ENCODE measurements around the gene SLC6A8.

Gene SLC6A8

DNA sequence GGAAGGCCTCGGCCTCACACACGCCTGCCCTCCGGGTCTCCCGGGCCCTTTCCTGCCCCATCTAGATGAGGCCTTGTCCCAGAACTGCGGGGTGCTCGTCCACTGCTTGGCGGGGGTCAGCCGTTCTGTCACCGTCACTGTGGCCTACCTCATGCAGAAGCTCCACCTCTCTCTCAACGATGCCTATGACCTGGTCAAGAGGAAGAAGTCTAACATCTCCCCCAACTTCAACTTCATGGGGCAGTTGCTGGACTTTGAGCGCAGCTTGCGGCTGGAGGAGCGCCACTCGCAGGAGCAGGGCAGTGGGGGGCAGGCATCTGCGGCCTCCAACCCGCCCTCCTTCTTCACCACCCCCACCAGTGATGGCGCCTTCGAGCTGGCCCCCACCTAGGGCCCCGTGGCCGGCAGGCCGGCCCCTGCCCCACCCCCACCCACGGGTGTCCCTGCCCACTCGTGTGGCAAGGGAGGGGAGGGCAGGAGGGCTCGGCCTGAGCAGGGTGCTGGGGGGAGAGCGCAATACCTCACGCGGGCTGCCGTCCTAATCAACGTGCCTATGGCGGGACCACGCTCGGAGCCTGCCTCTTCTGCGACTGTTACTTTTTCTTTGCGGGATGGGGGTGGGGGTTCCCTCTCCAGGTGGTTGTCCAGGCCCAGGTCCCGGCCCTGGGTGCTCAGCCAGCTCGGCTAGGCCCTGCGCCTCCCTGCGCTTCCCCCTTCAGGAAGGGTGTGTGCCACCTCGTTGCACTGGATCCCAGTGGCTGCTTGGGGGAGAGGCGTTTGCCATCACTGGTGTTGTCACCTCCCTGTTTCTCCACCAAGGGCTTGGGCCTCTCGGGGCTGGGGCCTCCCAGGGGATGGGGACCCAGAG is 37.6 kb upstream of the SLC6A8 start:
- TF ChIP-seq, protein P1, sequence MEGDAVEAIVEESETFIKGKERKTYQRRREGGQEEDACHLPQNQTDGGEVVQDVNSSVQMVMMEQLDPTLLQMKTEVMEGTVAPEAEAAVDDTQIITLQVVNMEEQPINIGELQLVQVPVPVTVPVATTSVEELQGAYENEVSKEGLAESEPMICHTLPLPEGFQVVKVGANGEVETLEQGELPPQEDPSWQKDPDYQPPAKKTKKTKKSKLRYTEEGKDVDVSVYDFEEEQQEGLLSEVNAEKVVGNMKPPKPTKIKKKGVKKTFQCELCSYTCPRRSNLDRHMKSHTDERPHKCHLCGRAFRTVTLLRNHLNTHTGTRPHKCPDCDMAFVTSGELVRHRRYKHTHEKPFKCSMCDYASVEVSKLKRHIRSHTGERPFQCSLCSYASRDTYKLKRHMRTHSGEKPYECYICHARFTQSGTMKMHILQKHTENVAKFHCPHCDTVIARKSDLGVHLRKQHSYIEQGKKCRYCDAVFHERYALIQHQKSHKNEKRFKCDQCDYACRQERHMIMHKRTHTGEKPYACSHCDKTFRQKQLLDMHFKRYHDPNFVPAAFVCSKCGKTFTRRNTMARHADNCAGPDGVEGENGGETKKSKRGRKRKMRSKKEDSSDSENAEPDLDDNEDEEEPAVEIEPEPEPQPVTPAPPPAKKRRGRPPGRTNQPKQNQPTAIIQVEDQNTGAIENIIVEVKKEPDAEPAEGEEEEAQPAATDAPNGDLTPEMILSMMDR (conservative IDR thresholded peaks at IDR 0.05; ENCODE audit: low read length): no peak
- H3K4me3 ChIP-seq (ENCODE audit: low read length): no peak overlapping the region
- no peak for DNase-seq (ENCODE audit: low read depth)

DNA sequence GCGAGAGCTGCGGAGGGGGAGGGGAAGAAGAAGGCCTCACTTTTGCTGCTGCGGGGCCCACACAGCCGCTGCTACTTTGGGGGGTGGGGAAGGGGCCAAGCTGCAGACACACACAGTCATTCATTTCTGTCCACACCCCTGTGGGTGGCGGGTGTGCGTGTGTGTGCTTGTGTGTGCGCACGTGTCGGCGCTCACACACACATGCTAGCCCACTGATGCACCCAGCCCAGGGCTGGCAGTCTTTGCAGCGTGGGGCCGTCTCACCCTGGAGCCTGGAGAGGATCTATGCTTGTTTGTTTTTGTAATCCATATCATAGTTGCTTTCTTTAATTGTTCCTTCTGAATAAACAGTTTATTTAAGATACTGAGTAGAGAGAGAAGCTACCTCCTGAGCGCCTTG is 36.8 kb upstream of the SLC6A8 start:
- DNase-seq (ENCODE audit: low read depth): no peak
- TF ChIP-seq, protein P1 (conservative IDR thresholded peaks at IDR 0.05; ENCODE audit: low read length): no peak

DNA sequence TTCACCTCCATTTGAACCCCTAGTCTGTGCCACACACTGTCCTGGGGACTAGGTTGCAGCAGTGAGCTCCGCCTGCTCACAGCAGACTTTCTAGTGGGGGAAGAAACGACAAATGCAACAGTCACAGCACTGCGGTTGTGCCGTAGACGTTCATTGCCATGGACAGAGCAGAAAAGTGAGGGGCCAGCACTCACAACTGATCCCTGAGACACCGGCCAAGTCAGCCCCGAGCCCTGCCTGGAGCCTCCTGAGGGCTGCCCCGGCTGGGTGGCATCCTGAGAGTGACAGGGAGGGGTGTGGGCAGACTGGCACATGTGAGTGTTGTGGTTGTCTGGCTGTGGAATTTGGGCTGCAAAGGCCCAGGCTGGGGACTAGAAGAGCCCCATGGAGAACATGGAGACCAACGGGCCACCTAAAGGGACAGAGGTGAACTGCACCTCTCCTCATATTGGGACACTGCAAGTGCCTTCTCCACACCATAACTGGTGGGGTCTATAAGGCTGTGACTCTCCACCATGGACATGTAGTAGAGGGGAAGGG is 36.1 kb upstream of the SLC6A8 start:
- H3K4me3 ChIP-seq (ENCODE audit: low read length): no peak overlapping the region
- TF ChIP-seq, protein P1 (conservative IDR thresholded peaks at IDR 0.05; ENCODE audit: low read length): peak; percentile 32; the same call in 1 of the 2 replicates
- no peak for DNase-seq (ENCODE audit: low read depth)

More for the DNA sequence above, 36.8 kb upstream of the SLC6A8 start:
- H3K4me3 ChIP-seq (ENCODE audit: low read length): no peak overlapping the region

DNA sequence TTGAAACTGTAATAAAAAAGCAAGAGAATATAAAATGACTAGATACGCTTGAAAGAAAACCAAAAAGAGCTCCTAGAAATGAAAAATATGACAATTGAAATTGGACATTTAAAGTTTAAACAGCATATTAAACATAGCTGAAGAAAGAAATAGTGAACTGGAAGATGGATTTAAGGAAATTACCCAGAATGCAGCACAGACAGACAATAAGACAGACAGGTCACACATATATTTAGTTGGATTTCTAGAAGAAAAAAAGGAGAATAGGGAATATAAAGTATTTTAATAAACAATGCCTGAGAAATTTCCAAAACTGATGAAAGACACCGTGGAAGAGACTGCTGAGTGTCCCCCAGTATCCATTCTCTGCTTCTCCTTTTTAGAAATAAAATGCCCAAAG is 34.2 kb upstream of the SLC6A8 start:
- no peak overlapping the region for H3K4me3 ChIP-seq (ENCODE audit: low read length)
- TF ChIP-seq, protein P1 (conservative IDR thresholded peaks at IDR 0.05; ENCODE audit: low read length): no peak
- no peak for DNase-seq (ENCODE audit: low read depth)

DNA sequence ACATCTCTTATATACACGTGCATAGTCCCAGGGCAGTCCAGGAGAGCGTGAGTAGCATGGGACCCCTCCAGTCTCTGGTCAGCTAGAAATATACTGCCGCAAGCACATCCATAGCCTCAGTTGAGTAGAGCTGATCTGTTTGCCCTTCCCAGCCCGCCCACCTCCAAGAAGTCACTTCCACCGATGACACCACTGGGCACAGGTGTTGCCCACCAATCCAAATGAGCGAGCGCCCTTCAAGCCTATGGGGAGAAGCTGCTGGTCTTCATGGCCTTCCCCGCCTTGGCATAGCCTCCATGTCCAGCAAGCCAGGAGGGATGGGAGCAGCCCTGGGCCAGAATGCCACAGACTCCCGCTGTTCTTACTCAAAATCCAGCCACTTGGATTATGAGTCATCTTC is 30.6 kb upstream of the SLC6A8 start:
- no peak overlapping the region for H3K4me3 ChIP-seq (ENCODE audit: low read length)
- DNase-seq (ENCODE audit: low read depth): no peak
- TF ChIP-seq, protein P1 (conservative IDR thresholded peaks at IDR 0.05; ENCODE audit: low read length): no peak

DNA sequence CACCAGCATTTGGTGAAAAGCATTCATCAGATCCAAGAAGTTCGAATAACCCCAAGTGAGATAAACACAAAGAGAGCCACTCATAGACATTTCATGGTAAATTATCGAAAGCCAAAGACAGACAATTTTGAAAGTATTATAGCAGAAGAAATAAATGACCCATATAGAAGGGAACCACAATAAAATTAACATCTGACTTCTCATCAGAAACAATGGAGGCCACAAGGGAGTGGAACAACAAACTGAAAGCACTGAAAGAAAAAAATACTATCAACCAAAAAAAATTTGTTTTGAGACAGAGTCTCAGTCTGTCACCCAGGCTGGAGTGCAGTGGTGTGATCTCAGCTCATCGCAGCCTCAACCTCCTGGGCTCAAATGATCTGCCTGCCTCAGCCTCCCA is 28.5 kb upstream of the SLC6A8 start:
- TF ChIP-seq, protein P1 (conservative IDR thresholded peaks at IDR 0.05; ENCODE audit: low read length): no peak
- no peak overlapping the region for H3K4me3 ChIP-seq (ENCODE audit: low read length)
- no peak for DNase-seq (ENCODE audit: low read depth)

DNA sequence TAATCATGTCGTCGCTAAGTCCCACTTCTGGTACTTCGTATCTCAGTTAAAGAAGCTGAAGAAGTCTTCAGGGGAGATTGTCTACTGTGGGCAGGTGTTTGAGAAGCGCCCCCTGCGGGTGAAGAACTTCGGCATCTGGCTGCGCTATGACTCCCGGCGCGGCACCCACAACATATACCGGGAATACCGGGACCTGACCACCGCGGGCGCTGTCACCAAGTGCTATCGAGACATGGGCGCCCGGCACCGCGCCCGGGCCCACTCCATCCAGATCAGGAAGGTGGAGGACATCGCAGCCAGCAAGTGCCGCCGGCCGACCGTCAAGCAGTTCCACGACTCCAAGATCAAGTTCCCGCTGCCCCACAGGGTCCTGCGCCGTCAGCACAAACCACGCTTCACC is 25.5 kb upstream of the SLC6A8 start:
- DNase-seq (ENCODE audit: low read depth): no peak
- TF ChIP-seq, protein P1 (conservative IDR thresholded peaks at IDR 0.05; ENCODE audit: low read length): peak; percentile 33
- no peak overlapping the region for H3K4me3 ChIP-seq (ENCODE audit: low read length)

All from AG10803 (cell line).